ENCODE results near the gene HS1BP3.

The HS1BP3 gene

GRCh38 chr2:20596193-20596972, 54.5 kb downstream of the HS1BP3 start:
- no peak for DNase-seq

GRCh38 chr2:20595439-20596192, 55.3 kb downstream of the HS1BP3 start:
- no peak for DNase-seq

GRCh38 chr2:20594957-20595356, 55.9 kb downstream of the HS1BP3 start:
- no peak for DNase-seq

- no peak for DNase-seq
Measured at GRCh38 chr2:20594048-20594750, 56.7 kb downstream of the HS1BP3 start.

GRCh38 chr2:20593072-20594034, 57.5 kb downstream of the HS1BP3 start:
- no peak for DNase-seq

- DNase-seq, result no peak
Measured at GRCh38 chr2:20592106-20593071, 58.5 kb downstream of the HS1BP3 start.

- no peak for DNase-seq
Measured at GRCh38 chr2:20590704-20591515, 60.0 kb downstream of the HS1BP3 start.

GRCh38 chr2:20589975-20590703, 60.8 kb downstream of the HS1BP3 start:
- DNase-seq, result no peak

GRCh38 chr2:20588918-20589871, 61.7 kb downstream of the HS1BP3 start:
- DNase-seq, result no peak

GRCh38 chr2:20585710-20586594, 64.9 kb downstream of the HS1BP3 start:
- no peak for DNase-seq

GRCh38 chr2:20585359-20585709, 65.6 kb downstream of the HS1BP3 start:
- DNase-seq, result no peak

- no peak for DNase-seq
Measured at GRCh38 chr2:20584399-20585358, 66.2 kb downstream of the HS1BP3 start.

- no peak for DNase-seq
Measured at GRCh38 chr2:20584045-20584398, 66.9 kb downstream of the HS1BP3 start.

- DNase-seq, result no peak
Measured at GRCh38 chr2:20583425-20583881, 67.4 kb downstream of the HS1BP3 start.

- no peak for DNase-seq
Measured at GRCh38 chr2:20582600-20583221, 68.2 kb downstream of the HS1BP3 start.
